GM23338 (cell line): ENCODE data around the gene FKBP7. TPM values are rescaled to one million over a fixed set of nuclear protein-coding genes. Genes with fewer than 3 reads are reported as not detected.

ENCODE experiments used
- ATAC-seq: fragments of 200-7000 bp; cut with Tn5 transposase; 3 replicates; pipeline ENCODE4 v1.9.1; 2020
- DNase-seq: peaks from one replicate; pipeline ENCODE4 v3.0.0-alpha.2; 2015; ENCODE audit warnings: low spot score
- H2AFZ ChIP-seq: fragments of 200-600 bp; sonication (generic); 2 replicates; pipeline ENCODE4 v1.8.0; 2016; ENCODE audit warnings: antibody characterized with exemption, mild to moderate bottlenecking, moderate library complexity
- H3F3A ChIP-seq: fragments of 200-600 bp; sonication (generic); replicated peaks from 2 replicates; pipeline ENCODE4 v1.8.0; 2017; ENCODE audit warnings: antibody characterized with exemption, mixed run types, low read depth
- H3K27ac ChIP-seq: fragments of 200-600 bp; sonication (generic); 2 replicates; pipeline ENCODE4 v1.6.1; 2016; ENCODE audit warnings: low read depth
- H3K27me3 ChIP-seq: fragments of 200-600 bp; sonication (generic); 2 replicates; pipeline ENCODE4 v1.8.0; 2016; ENCODE audit warnings: mild to moderate bottlenecking, mixed run types, moderate library complexity; ENCODE audit not compliant: insufficient read depth
- H3K36me3 ChIP-seq: fragments of 200-600 bp; sonication (generic); 2 replicates; pipeline ENCODE4 v1.8.0; 2016; ENCODE audit warnings: mild to moderate bottlenecking; ENCODE audit not compliant: insufficient read depth
- H3K4me1 ChIP-seq: fragments of 200-600 bp; sonication (generic); 2 replicates; pipeline ENCODE4 v1.8.0; 2016; ENCODE audit warnings: mild to moderate bottlenecking, moderate library complexity; ENCODE audit not compliant: insufficient read depth
- H3K4me2 ChIP-seq: fragments of 200-600 bp; sonication (generic); 2 replicates; pipeline ENCODE4 v1.7.1; 2017; ENCODE audit warnings: mixed run types
- H3K4me3 ChIP-seq: fragments of 200-600 bp; sonication (generic); 2 replicates; pipeline ENCODE4 v1.6.1; 2016; ENCODE audit warnings: mixed run types
- H3K79me2 ChIP-seq: fragments of 200-600 bp; sonication (generic); replicated peaks from 2 replicates; pipeline ENCODE4 v1.8.0; 2017; ENCODE audit warnings: mild to moderate bottlenecking; ENCODE audit not compliant: insufficient read depth
- H3K9me2 ChIP-seq: fragments of 200-600 bp; sonication (generic); 2 replicates; pipeline ENCODE4 v1.8.0; 2017; ENCODE audit not compliant: insufficient read depth
- H4K20me1 ChIP-seq: fragments of 200-600 bp; sonication (generic); replicated peaks from 2 replicates; pipeline ENCODE4 v1.8.0; 2017; ENCODE audit warnings: mild to moderate bottlenecking; ENCODE audit not compliant: insufficient read depth
- H3K27ac Mint-ChIP-seq: 2 replicates; pipeline ENCODE4 v1.8.0; 2020; ENCODE audit warnings: inconsistent platforms, mild to moderate bottlenecking, moderate library complexity, mixed read lengths
- H3K27me3 Mint-ChIP-seq: 3 replicates; pipeline ENCODE4 v1.8.0; 2022; ENCODE audit warnings: low read depth, mild to moderate bottlenecking, moderate library complexity, mixed read lengths, inconsistent platforms; ENCODE audit not compliant: insufficient read depth, poor library complexity
- H3K36me3 Mint-ChIP-seq: 3 replicates; pipeline ENCODE4 v1.8.0; 2021; ENCODE audit warnings: low read depth, mild to moderate bottlenecking, inconsistent platforms, moderate library complexity, mixed read lengths
- H3K4me1 Mint-ChIP-seq: 3 replicates; pipeline ENCODE4 v1.8.0; 2020; ENCODE audit warnings: mild to moderate bottlenecking, inconsistent platforms, mixed read lengths
- H3K4me3 Mint-ChIP-seq: 3 replicates; pipeline ENCODE4 v1.8.0; 2021; ENCODE audit warnings: moderate library complexity, mild to moderate bottlenecking, inconsistent platforms, mixed read lengths
- H3K9me3 Mint-ChIP-seq: 3 replicates; pipeline ENCODE4 v1.8.0; 2020; ENCODE audit warnings: moderate library complexity, mild to moderate bottlenecking, inconsistent platforms, mixed read lengths
- CREB1 ChIP-seq: fragments of 250-450 bp; sonication (Bioruptor Pico); IDR thresholded peaks from 2 replicates; pipeline ENCODE4 v1.5.0; 2020; ENCODE audit warnings: low read depth, mild to moderate bottlenecking, moderate library complexity
- CTCF ChIP-seq, 2 experiments: fragments of 200-600 bp in 1 of 2; sonication (generic) in 1 of 2; conservative IDR thresholded peaks; 2 replicates each; pipeline versions ENCODE4 v1.5.1 to v1.6.1; 2016 to 2017; ENCODE audit warnings: antibody characterized with exemption in 2 of 2, low read depth in 2 of 2, mild to moderate bottlenecking in 2 of 2, moderate library complexity in 1 of 2
- ETS1 ChIP-seq: IDR thresholded peaks from 2 replicates; pipeline ENCODE4 v1.6.1; 2016; ENCODE audit warnings: antibody characterized with exemption
- EZH2 ChIP-seq: fragments of 200-600 bp; sonication (generic); IDR thresholded peaks from one replicate; pipeline ENCODE4 v1.8.0; 2017; ENCODE audit warnings: antibody characterized with exemption, mild to moderate bottlenecking, low read depth; ENCODE audit not compliant: unreplicated experiment
- EZH2phosphoT487 ChIP-seq: fragments of 200-600 bp; sonication (generic); IDR thresholded peaks from one replicate; pipeline ENCODE4 v1.8.1; 2018; ENCODE audit warnings: antibody characterized with exemption; ENCODE audit not compliant: unreplicated experiment
- JUNB ChIP-seq: IDR thresholded peaks from one replicate; pipeline ENCODE4 v1.6.1; 2016; ENCODE audit warnings: antibody characterized with exemption; ENCODE audit not compliant: unreplicated experiment
- NANOG ChIP-seq: IDR thresholded peaks from 2 replicates; pipeline ENCODE4 v1.6.1; 2016; ENCODE audit warnings: antibody characterized with exemption, borderline replicate concordance
- POLR2AphosphoS5 ChIP-seq: IDR thresholded peaks from 2 replicates; pipeline ENCODE4 v1.6.1; 2016; ENCODE audit warnings: antibody characterized with exemption, low read depth
- REST ChIP-seq: IDR thresholded peaks from one replicate; pipeline ENCODE4 v1.6.1; 2018; ENCODE audit warnings: antibody characterized with exemption; ENCODE audit not compliant: unreplicated experiment
- STAT1 ChIP-seq: IDR thresholded peaks from one replicate; pipeline ENCODE4 v1.6.1; 2016; ENCODE audit warnings: antibody characterized with exemption; ENCODE audit not compliant: unreplicated experiment
- ZNF114 ChIP-seq: fragments of 250-450 bp; sonication (Bioruptor Pico); IDR thresholded peaks from 2 replicates; pipeline ENCODE4 v1.5.0; 2020; ENCODE audit warnings: mild to moderate bottlenecking, moderate library complexity
- ZNF331 ChIP-seq: fragments of 250-450 bp; sonication (Bioruptor Pico); IDR thresholded peaks from 2 replicates; pipeline ENCODE4 v1.5.0; 2020; ENCODE audit warnings: low read depth, mild to moderate bottlenecking, moderate library complexity
- polyA plus RNA-seq: library from polyadenylated mRNA; unstranded; fragments of >200 nt; fragmentation: Nextera tagmentation; extraction: Ambion mirVana; gene quantifications from 2 replicates; pipeline ENCODE4 v1.2.1, GENCODE V29; 2016
- total RNA-seq: library from RNA; depleted of rRNA; stranded (reverse); fragments of >200 nt; shearing (Covaris generic); gene quantifications from 2 replicates; pipeline ENCODE4 v1.2.3, GENCODE V29; 2014
- TF ChIP-seq, protein P1 (sequence below): fragments of 250-450 bp; sonication (Bioruptor Pico); IDR thresholded peaks from 2 replicates; pipeline ENCODE4 v1.5.0; 2020; ENCODE audit warnings: mild to moderate bottlenecking, moderate library complexity

The FKBP7 gene
- total and polyA plus RNA-seq, 2 experiments from 2014 or later: 8.3 to 9.0 TPM

DNA sequence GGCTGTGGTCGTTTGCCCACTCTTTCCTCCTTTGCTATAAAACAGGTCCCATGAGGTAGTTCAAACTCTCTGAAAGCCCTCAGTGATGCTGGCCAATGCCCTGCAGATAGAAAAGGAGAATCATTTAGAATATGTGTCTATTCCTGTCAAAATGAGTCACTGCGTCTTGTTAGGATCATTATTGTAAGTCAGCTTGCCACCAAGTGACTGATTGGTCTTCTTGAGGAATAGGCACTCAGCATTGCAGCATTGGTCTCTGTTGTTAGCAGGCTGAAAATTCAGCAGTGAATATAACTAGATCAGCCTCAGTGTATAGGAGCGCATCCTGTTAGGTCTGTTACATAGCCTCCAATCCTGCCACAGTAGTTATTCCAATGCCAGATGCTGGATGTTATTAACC, 56.3 kb downstream of the FKBP7 start:
- no peak overlapping the region for H3K27ac ChIP-seq
- peaks cover 7% of the 10 kb centered on the region; the same call in 1 of the 3 replicates for H3K9me3 Mint-ChIP-seq
- ATAC-seq: no peak
- peaks cover 2% of the 10 kb centered on the region for H3K27me3 Mint-ChIP-seq
- H3K4me3 ChIP-seq: no peak overlapping the region
- no peak overlapping the region for H2AFZ ChIP-seq
- no peak overlapping the region for H3K4me2 ChIP-seq
- no peaks in the 10 kb centered on the region for H3K4me1 ChIP-seq
- TF ChIP-seq POLR2AphosphoS5: no peak
- TF ChIP-seq REST: no peak
- TF ChIP-seq CREB1: no peak
- no peak for TF ChIP-seq NANOG
- TF ChIP-seq ZNF331 (CRISPR knock-in tag): no peak
- no peak for TF ChIP-seq CTCF (conservative IDR thresholded peaks at IDR 0.05; ENCODE audit: low read depth in 2 of 2)
- TF ChIP-seq EZH2phosphoT487: no peak
- no peak for TF ChIP-seq ZNF114 (CRISPR knock-in tag)
- no peak for TF ChIP-seq JUNB
- no peak for TF ChIP-seq EZH2
- no peak for TF ChIP-seq ETS1
- no peak for TF ChIP-seq STAT1
- TF ChIP-seq, protein P1, sequence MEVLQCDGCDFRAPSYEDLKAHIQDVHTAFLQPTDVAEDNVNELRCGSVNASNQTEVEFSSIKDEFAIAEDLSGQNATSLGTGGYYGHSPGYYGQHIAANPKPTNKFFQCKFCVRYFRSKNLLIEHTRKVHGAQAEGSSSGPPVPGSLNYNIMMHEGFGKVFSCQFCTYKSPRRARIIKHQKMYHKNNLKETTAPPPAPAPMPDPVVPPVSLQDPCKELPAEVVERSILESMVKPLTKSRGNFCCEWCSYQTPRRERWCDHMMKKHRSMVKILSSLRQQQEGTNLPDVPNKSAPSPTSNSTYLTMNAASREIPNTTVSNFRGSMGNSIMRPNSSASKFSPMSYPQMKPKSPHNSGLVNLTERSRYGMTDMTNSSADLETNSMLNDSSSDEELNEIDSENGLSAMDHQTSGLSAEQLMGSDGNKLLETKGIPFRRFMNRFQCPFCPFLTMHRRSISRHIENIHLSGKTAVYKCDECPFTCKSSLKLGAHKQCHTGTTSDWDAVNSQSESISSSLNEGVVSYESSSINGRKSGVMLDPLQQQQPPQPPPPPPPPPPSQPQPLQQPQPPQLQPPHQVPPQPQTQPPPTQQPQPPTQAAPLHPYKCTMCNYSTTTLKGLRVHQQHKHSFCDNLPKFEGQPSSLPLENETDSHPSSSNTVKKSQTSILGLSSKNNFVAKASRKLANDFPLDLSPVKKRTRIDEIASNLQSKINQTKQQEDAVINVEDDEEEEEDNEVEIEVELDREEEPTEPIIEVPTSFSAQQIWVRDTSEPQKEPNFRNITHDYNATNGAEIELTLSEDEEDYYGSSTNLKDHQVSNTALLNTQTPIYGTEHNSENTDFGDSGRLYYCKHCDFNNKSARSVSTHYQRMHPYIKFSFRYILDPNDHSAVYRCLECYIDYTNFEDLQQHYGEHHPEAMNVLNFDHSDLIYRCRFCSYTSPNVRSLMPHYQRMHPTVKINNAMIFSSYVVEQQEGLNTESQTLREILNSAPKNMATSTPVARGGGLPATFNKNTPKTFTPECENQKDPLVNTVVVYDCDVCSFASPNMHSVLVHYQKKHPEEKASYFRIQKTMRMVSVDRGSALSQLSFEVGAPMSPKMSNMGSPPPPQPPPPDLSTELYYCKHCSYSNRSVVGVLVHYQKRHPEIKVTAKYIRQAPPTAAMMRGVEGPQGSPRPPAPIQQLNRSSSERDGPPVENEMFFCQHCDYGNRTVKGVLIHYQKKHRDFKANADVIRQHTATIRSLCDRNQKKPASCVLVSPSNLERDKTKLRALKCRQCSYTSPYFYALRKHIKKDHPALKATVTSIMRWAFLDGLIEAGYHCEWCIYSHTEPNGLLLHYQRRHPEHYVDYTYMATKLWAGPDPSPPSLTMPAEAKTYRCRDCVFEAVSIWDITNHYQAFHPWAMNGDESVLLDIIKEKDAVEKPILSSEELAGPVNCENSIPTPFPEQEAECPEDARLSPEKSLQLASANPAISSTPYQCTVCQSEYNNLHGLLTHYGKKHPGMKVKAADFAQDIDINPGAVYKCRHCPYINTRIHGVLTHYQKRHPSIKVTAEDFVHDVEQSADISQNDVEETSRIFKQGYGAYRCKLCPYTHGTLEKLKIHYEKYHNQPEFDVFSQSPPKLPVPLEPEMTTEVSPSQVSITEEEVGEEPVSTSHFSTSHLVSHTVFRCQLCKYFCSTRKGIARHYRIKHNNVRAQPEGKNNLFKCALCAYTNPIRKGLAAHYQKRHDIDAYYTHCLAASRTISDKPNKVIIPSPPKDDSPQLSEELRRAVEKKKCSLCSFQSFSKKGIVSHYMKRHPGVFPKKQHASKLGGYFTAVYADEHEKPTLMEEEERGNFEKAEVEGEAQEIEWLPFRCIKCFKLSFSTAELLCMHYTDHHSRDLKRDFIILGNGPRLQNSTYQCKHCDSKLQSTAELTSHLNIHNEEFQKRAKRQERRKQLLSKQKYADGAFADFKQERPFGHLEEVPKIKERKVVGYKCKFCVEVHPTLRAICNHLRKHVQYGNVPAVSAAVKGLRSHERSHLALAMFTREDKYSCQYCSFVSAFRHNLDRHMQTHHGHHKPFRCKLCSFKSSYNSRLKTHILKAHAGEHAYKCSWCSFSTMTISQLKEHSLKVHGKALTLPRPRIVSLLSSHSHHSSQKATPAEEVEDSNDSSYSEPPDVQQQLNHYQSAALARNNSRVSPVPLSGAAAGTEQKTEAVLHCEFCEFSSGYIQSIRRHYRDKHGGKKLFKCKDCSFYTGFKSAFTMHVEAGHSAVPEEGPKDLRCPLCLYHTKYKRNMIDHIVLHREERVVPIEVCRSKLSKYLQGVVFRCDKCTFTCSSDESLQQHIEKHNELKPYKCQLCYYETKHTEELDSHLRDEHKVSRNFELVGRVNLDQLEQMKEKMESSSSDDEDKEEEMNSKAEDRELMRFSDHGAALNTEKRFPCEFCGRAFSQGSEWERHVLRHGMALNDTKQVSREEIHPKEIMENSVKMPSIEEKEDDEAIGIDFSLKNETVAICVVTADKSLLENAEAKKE (CRISPR knock-in tag): no peak
- H3K36me3 ChIP-seq: no peaks in the 10 kb centered on the region
- no peaks in the 10 kb centered on the region; the same call in none of the 2 replicates for H3K79me2 ChIP-seq
- no peak overlapping the region for H3K27ac Mint-ChIP-seq
- H3K4me3 Mint-ChIP-seq: no peak overlapping the region
- no peak for DNase-seq
- H3F3A ChIP-seq: no peaks in the 10 kb centered on the region
- peaks cover 20% of the 10 kb centered on the region; the same call in 2 of the 3 replicates for H3K36me3 Mint-ChIP-seq
- H3K9me2 ChIP-seq: no peaks in the 10 kb centered on the region
- H4K20me1 ChIP-seq: no peaks in the 10 kb centered on the region
- no peaks in the 10 kb centered on the region for H3K27me3 ChIP-seq
- H3K4me1 Mint-ChIP-seq: peaks cover 5% of the 10 kb centered on the region; the same call in 2 of the 3 replicates
